G401 (cell line): Measurements from ENCODE around the gene RNF26. TPM values are rescaled to one million over a fixed set of nuclear protein-coding genes. Genes with fewer than 3 reads are reported as not detected.

Source experiments
- DNase-seq: peaks from one replicate; pipeline ENCODE4 v3.0.0-alpha.2; 2015; ENCODE audit warnings: low spot score
- in situ Hi-C: cut with HindIII; loops from 2 replicates; pipeline ENCODE4 v1.10.0; 2016; ENCODE audit warnings: low sequenced_read_pairs, mixed read lengths
- total RNA-seq: library from RNA; depleted of rRNA; stranded (reverse); fragments of >200 nt; shearing (Covaris generic); gene quantifications from 2 replicates; pipeline ENCODE4 v1.2.3, GENCODE V29; 2014

Gene RNF26
- total RNA-seq, 1 experiment from 2014 or later: 19.9 TPM

DNA sequence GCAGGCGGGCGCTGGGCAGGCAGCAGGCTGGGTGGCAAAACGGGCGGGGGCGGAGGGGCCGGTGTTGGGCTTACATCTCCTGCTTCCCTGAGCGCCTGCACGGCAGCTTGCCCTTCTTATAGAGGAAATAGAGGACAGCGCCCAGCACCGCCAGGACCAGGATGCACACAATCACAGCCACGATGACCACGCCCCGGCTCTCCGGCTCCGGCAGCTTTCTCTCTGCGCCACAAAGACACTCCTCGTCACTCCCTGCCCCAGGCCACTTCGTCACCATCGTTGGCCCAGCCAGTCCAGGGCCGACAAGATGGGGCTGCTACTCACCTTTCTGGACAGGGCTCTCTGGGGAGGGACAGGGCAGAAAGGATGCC lies 23.7 kb upstream of the RNF26 start:
- in situ Hi-C loops: loop anchor here (25.0 kb wide), 1 partner anchor 198 kb away; the partner anchor contains the start of genes C2CD2L, DPAGT1 and HINFP
- DNase-seq: no peak

DNA sequence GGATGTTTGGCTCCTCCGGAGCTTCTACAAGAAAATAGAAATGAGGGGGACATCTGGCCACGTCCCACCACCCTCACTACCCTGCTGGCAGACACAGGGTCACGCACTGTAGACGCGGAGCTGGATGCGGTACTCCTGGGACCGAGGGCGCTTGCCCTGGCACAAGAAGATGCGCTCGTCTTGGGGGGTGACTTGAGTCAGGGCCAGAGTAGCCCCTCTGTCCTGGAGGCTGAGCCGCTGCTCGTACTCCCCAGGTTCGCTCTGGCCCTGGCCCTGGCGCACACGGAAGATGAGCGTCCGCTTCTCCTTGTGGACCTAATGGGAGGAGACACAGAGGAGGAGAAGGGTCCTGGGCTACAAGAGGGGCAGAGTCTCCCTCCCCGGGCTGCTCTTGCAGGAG lies 19.6 kb upstream of the RNF26 start:
- in situ Hi-C loops: loop anchor here (25.0 kb wide), 1 partner anchor 202 kb away; the partner anchor contains the start of genes C2CD2L, DPAGT1 and HINFP
- DNase-seq: no peak

- in situ Hi-C loops: loop anchor here (25.0 kb wide), 1 partner anchor 203 kb away; the partner anchor contains the start of genes C2CD2L, DPAGT1 and HINFP
Observed at GRCh38 chr11:119315131-119316015, 19.0 kb upstream of the RNF26 start.

DNA sequence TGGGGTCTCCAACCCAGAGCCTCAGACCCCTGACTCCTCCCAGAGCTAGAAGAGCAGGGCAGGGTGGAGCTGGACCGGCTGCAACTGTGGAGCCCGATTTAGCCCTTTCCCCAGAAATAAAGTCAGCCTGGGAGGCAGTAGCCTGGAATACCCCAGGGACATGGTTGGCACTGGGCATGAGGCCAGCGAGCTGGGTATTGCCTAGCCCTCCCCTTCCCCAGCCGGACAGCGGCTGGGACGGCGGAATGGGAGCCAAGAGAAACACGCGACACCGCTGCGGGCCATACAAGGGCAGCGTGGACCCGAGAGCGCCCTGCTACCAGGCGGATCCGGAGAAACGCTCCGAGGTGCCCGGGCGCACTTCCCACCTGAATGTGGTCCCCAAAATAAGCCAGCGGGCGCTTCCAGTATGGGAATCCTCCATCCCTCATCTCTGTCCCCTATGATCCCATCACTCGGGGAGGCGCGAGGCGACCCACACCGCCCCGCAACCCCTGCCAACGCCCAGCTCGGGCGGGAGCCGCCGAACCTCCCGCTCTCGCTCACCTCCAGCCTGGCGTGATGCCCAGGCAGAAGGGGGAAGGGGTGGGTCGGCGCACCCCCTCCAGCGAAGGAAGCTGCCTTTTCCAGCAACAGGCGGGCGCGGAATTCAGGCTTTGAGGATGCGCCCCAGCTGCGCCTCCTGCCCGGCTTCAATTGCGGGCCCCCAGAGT lies 18.2 kb upstream of the RNF26 start:
- in situ Hi-C loops: loop anchor here (25.0 kb wide), 1 partner anchor 204 kb away; the partner anchor contains the start of genes C2CD2L, DPAGT1 and HINFP

More at GRCh38 chr11:119315131-119316015, 19.0 kb upstream of the RNF26 start:
- peak; percentile 85 for DNase-seq

GRCh38 chr11:119316729-119317591 lies 17.4 kb upstream of the RNF26 start, which contains the start of gene MCAM:
Gene MCAM, minus strand, starts transcription at chr11:119317130. Its CDS starts 29 bp downstream, at chr11:119317101.
- DNase-seq: peak; percentile 60
- in situ Hi-C loops: loop anchor here (25.0 kb wide), 1 partner anchor 205 kb away; the partner anchor contains the start of genes C2CD2L, DPAGT1 and HINFP

More for the DNA sequence above, 18.2 kb upstream of the RNF26 start:
- DNase-seq: peak; percentile 77

GRCh38 chr11:119317592-119318239 lies 16.6 kb upstream of the RNF26 start:
- in situ Hi-C loops: loop anchor here (25.0 kb wide), 1 partner anchor 205 kb away; the partner anchor contains the start of genes C2CD2L, DPAGT1 and HINFP
- no peak for DNase-seq

DNA sequence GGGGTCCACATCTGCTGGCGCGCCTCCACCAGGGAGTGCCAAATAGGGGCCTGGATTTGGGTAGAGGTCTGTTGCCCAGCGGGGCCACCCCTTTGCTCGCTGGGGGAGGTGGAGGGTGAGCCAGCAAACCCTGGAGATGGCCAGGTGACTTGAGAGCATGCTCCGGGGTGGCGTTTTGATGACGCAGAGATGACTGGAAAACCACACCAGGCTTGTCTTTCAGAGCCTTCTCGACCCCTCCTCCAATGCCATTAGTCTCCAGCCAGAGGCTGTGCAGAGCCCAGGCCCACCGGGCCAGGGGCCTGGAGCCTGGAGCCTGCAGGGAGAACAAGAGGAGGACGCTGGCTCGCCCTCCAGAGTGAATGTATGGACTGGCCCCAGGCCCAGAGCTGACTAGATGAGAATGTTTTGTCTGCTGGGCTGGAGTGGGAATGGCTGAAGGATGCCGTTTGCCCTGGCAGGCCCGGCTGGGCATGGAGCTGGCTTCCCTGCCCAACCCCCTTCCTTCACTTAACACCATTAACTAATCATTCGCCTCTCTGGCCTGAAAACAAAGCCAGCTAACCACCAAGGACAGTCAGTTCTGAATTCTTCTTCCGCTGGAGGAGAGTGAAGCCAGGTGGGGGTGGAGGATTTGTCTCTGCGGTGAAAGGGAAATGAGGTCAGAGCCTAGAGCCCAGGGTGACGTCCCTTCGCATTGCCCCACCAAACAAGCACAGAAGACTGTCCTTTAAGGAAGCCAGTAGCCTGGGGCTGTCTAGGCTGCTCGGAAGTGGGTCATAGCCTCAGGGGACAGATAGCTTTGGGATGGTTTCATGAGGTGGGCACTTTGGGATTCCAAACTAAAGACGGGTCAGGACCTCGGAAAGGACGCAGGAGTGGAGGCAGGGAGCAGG lies 15.8 kb upstream of the RNF26 start:
- peak; percentile 68 for DNase-seq
- in situ Hi-C loops: loop anchor here (25.0 kb wide), 1 partner anchor 206 kb away; the partner anchor contains the start of genes C2CD2L, DPAGT1 and HINFP

- in situ Hi-C loops: loop anchor here (25.0 kb wide), 1 partner anchor 207 kb away; the partner anchor contains the start of genes C2CD2L, DPAGT1 and HINFP
Observed at GRCh38 chr11:119319136-119319699, 15.1 kb upstream of the RNF26 start.

GRCh38 chr11:119319700-119320239 lies 14.6 kb upstream of the RNF26 start:
- no peak for DNase-seq
- in situ Hi-C loops: loop anchor here (25.0 kb wide), 1 partner anchor 207 kb away; the partner anchor contains the start of genes C2CD2L, DPAGT1 and HINFP

More at GRCh38 chr11:119319136-119319699, 15.1 kb upstream of the RNF26 start:
- DNase-seq: peak; percentile 49

- in situ Hi-C loops: loop anchor here (25.0 kb wide), 1 partner anchor 208 kb away; the partner anchor contains the start of genes C2CD2L, DPAGT1 and HINFP
- DNase-seq: peak; percentile 21
Observed at GRCh38 chr11:119320240-119320775, 14.0 kb upstream of the RNF26 start.

GRCh38 chr11:119320776-119321524 lies 13.4 kb upstream of the RNF26 start:
- in situ Hi-C loops: loop anchor here (25.0 kb wide), 1 partner anchor 209 kb away; the partner anchor contains the start of genes C2CD2L, DPAGT1 and HINFP
- peak; percentile 58 for DNase-seq

DNA sequence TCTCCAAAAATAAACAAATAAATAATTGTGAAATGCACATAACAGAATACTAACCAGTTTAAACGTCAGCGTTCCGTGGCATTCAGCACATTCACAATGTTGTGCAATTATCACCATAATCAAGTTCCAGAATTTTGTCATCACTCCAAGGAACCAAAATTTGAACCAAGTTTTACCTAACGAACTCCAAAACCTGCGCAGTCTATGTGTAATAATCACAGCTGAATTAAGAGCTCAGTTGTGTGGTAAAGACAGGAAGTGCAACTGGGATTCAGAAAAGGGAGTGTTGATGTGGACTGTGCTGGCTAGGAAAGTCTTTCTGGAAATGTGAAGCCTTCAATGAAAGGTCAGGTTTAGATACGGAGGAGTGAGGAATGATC lies 12.0 kb upstream of the RNF26 start:
- in situ Hi-C loops: loop anchor here (25.0 kb wide), 1 partner anchor 210 kb away; the partner anchor contains the start of genes C2CD2L, DPAGT1 and HINFP
- no peak for DNase-seq

- DNase-seq: no peak
- in situ Hi-C loops: loop anchor here (25.0 kb wide), 1 partner anchor 211 kb away; the partner anchor contains the start of genes C2CD2L, DPAGT1 and HINFP
Observed at GRCh38 chr11:119322921-119323531, 11.3 kb upstream of the RNF26 start.

- in situ Hi-C loops: loop anchor here (25.0 kb wide), 1 partner anchor 211 kb away; the partner anchor contains the start of genes C2CD2L, DPAGT1 and HINFP
- peak; percentile 87 for DNase-seq
Observed at GRCh38 chr11:119323532-119324033, 10.7 kb upstream of the RNF26 start.
